ENCODE results near the gene ZFY. TPM values are rescaled to one million over a fixed set of nuclear protein-coding genes. Genes with fewer than 3 reads are reported as not detected.
"Not testable (repeated sequence)": the region's sequence is repeated elsewhere in the genome, so short reads cannot be mapped to it uniquely, and the experiment has no call there.

The ZFY gene
- total and polyA plus RNA-seq, 10 of the 15 experiments (the other 5 are each of a cell fraction or from before 2014, with no cell fraction given) = not detected

DNA sequence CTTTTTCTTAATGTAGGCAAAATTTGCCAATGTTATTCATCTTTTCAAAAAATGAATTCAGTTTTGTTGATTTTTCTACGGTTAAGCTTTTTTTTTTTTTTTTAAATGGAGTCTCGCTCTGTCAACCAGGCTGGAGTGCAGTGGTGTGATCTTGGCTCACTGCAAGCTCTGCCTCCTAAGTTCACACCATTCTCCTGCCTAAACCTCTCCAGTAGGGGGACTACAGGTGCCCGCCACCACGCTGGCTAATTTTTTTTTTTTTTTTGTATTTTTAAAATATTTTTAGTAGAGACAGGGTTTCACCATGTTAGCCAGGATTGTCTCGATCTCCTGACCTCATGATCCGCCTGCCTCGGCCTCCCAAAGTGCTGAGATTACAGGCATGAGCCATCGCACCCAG, 52.0 kb downstream of the ZFY start:
- H3K36me3 ChIP-seq (ENCODE audit: control insufficient read depth in 2 of 2, insufficient read depth in 2 of 2, low read length in 1 of 2); ATAC-seq; H3K4me3 ChIP-seq; FAIRE-seq; H3K9me3 ChIP-seq (replicated peaks; ENCODE audit: control insufficient read depth, insufficient read depth, low read length); H3K79me2 ChIP-seq (ENCODE audit: control insufficient read depth, insufficient read depth, low read length); CTCF ChIA-PET; H2AFZ ChIP-seq (ENCODE audit: control insufficient read depth, low read depth, low read length); H3K9ac ChIP-seq (ENCODE audit: control insufficient read depth, insufficient read depth, low read length); H3K27me3 ChIP-seq (replicated peaks in 1 of 2; ENCODE audit: control insufficient read depth in 2 of 2, insufficient read depth in 2 of 2, low read length in 1 of 2); SMC1A ChIA-PET (ENCODE audit: uncharacterized antibody, unreplicated experiment); RAD21 ChIA-PET (ENCODE audit: unreplicated experiment); H3K4me1 ChIP-seq (ENCODE audit: control insufficient read depth, insufficient read depth, low read length); H3K4me2 ChIP-seq (ENCODE audit: control insufficient read depth, insufficient read depth); intact Hi-C loops (cut with micrococcal nuclease; ENCODE audit: unreplicated experiment); BruUV-seq (replicated peaks); H4K20me1 ChIP-seq (ENCODE audit: control insufficient read depth, insufficient read depth); POLR2A ChIA-PET; H3K27ac ChIP-seq (ENCODE audit: control insufficient read depth, insufficient read depth); in situ Hi-C loops (cut with MboI); DNase-seq (ENCODE audit: low read depth, low spot score): not testable (repeated sequence)
- no CpG with 5 or more reads among the region's 8 CpGs for WGBS (ENCODE audit: insufficient coverage, insufficient replicate concordance, low lambda C conversion rate, missing lambda C conversion rate)

- H3K27me3 ChIP-seq (replicated peaks in 1 of 2; ENCODE audit: control insufficient read depth in 2 of 2, insufficient read depth in 2 of 2, low read length in 1 of 2); H2AFZ ChIP-seq (ENCODE audit: control insufficient read depth, low read depth, low read length); DNase-seq (ENCODE audit: low read depth, low spot score); ATAC-seq; H3K9me3 ChIP-seq (replicated peaks; ENCODE audit: control insufficient read depth, insufficient read depth, low read length); H3K4me1 ChIP-seq (ENCODE audit: control insufficient read depth, insufficient read depth, low read length); in situ Hi-C loops (cut with MboI); H3K36me3 ChIP-seq (ENCODE audit: control insufficient read depth in 2 of 2, insufficient read depth in 2 of 2, low read length in 1 of 2); POLR2A ChIA-PET; BruUV-seq (replicated peaks); H3K79me2 ChIP-seq (ENCODE audit: control insufficient read depth, insufficient read depth, low read length); RAD21 ChIA-PET (ENCODE audit: unreplicated experiment); H4K20me1 ChIP-seq (ENCODE audit: control insufficient read depth, insufficient read depth); FAIRE-seq; SMC1A ChIA-PET (ENCODE audit: uncharacterized antibody, unreplicated experiment); CTCF ChIA-PET; H3K4me2 ChIP-seq (ENCODE audit: control insufficient read depth, insufficient read depth); H3K4me3 ChIP-seq; H3K9ac ChIP-seq (ENCODE audit: control insufficient read depth, insufficient read depth, low read length); H3K27ac ChIP-seq (ENCODE audit: control insufficient read depth, insufficient read depth); intact Hi-C loops (cut with micrococcal nuclease; ENCODE audit: unreplicated experiment): not testable (repeated sequence)
- no CpG with 5 or more reads among the region's 14 CpGs for WGBS (ENCODE audit: insufficient coverage, insufficient replicate concordance, low lambda C conversion rate, missing lambda C conversion rate)
Observed at GRCh38 chrY:2997369-2997768, 62.2 kb downstream of the ZFY start.

DNA sequence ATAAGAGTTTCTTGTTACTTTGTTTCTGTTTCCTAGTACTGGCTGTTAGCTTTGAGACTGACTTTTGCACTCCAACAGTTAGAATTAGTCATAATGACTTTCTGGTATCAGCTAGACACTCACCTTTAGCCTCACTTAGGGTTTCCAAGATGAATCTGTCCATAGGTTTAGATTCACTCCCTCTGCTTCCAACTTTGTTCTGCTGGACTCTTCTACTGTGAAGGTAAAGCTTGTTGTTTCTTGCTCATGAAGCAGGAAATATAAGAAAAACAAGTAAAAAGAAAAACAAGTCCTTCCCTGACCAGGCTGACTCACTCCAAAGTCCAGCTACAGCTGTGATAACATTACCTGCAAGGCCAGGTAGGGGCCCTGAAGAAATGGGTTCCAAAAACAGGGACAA, 67.0 kb downstream of the ZFY start:
- POLR2A ChIA-PET = no interaction called here
- CTCF ChIA-PET = no interaction called here
- no peak overlapping the region for H3K27ac ChIP-seq (ENCODE audit: control insufficient read depth, insufficient read depth)
- H3K4me1 ChIP-seq (ENCODE audit: control insufficient read depth, insufficient read depth, low read length) = no peaks in the 10 kb centered on the region
- FAIRE-seq (no peak), ATAC-seq (no peak), DNase-seq (ENCODE audit: low read depth, low spot score) (no peak)
- no TSS peak for BruUV-seq (replicated peaks)
- SMC1A ChIA-PET (ENCODE audit: uncharacterized antibody, unreplicated experiment) = no interaction called here
- H3K4me3 ChIP-seq = no peak overlapping the region
- H3K79me2 ChIP-seq (ENCODE audit: control insufficient read depth, insufficient read depth, low read length) = no peaks in the 10 kb centered on the region
- H3K4me2 ChIP-seq (ENCODE audit: control insufficient read depth, insufficient read depth) = no peak overlapping the region
- TF ChIP-seq ZNF384 (IDR thresholded peaks at IDR 0.05; ENCODE audit: borderline replicate concordance, low read depth, low read length) (no peak), ZNF217 (IDR thresholded peaks at IDR 0.05) (no peak), MYC (IDR thresholded peaks at IDR 0.05; ENCODE audit: insufficient read depth, insufficient read length, insufficient replicate concordance, low read length, severe bottlenecking) (no peak), MYB (IDR thresholded peaks at IDR 0.05; ENCODE audit: borderline replicate concordance, low read depth, low read length) (no peak), POLR2AphosphoS2 (IDR thresholded peaks at IDR 0.05; ENCODE audit: low read depth, low read length) (no peak), ATF7 (IDR thresholded peaks at IDR 0.05; ENCODE audit: low read depth) (no peak), MEF2B (IDR thresholded peaks at IDR 0.05; ENCODE audit: partially characterized antibody, poor library complexity, severe bottlenecking) (no peak)
- no peak overlapping the region for H2AFZ ChIP-seq (ENCODE audit: control insufficient read depth, low read depth, low read length)
- RAD21 ChIA-PET (ENCODE audit: unreplicated experiment) = no interaction called here
- no peaks in the 10 kb centered on the region for H4K20me1 ChIP-seq (ENCODE audit: control insufficient read depth, insufficient read depth)
- H3K36me3 ChIP-seq (ENCODE audit: control insufficient read depth in 2 of 2, insufficient read depth in 2 of 2, low read length in 1 of 2) = no peaks in the 10 kb centered on the region
- H3K9ac ChIP-seq (ENCODE audit: control insufficient read depth, insufficient read depth, low read length) = no peak overlapping the region
- intact Hi-C loops (cut with micrococcal nuclease; ENCODE audit: unreplicated experiment) (no loop called here), in situ Hi-C loops (cut with MboI) (no loop called here)
- H3K9me3 ChIP-seq (replicated peaks; ENCODE audit: control insufficient read depth, insufficient read depth, low read length) = no peaks in the 10 kb centered on the region
- no peaks in the 10 kb centered on the region for H3K27me3 ChIP-seq (replicated peaks in 1 of 2; ENCODE audit: control insufficient read depth in 2 of 2, insufficient read depth in 2 of 2, low read length in 1 of 2)
